Neuronal stem cell (in vitro differentiated cells): Measurements from ENCODE around the gene S100A4.
A peak's percentile ranks its signal among the peaks of the same experiment; 100 is the strongest.

Experiments
- DNase-seq: peaks from one replicate; pipeline ENCODE4 v3.0.0-alpha.2; 2013; ENCODE audit warnings: low spot score
- H2AFZ ChIP-seq: one replicate; pipeline ENCODE4 v1.6.1; 2013; ENCODE audit warnings: mild to moderate bottlenecking, low read length, inconsistent platforms
- H2AK5ac ChIP-seq: 2 replicates; pipeline ENCODE4 v1.6.1; 2013; ENCODE audit warnings: low read depth, mild to moderate bottlenecking, inconsistent platforms, low read length, moderate library complexity, mixed read lengths
- H2BK120ac ChIP-seq: 2 replicates; pipeline ENCODE4 v1.6.1; 2013; ENCODE audit warnings: low read depth, mild to moderate bottlenecking, inconsistent platforms, low read length, moderate library complexity, mixed read lengths
- H2BK12ac ChIP-seq: one replicate; pipeline ENCODE4 v1.6.1; 2013; ENCODE audit warnings: low read length, inconsistent platforms
- H2BK15ac ChIP-seq: 2 replicates; pipeline ENCODE4 v1.6.1; 2013; ENCODE audit warnings: mild to moderate bottlenecking, low read length, inconsistent platforms, mixed read lengths
- H2BK5ac ChIP-seq: one replicate; pipeline ENCODE4 v1.6.1; 2013; ENCODE audit warnings: inconsistent platforms, mild to moderate bottlenecking, low read length, moderate library complexity
- H3K14ac ChIP-seq: one replicate; pipeline ENCODE4 v1.6.1; 2013; ENCODE audit warnings: low read length, inconsistent platforms
- H3K18ac ChIP-seq: 2 replicates; pipeline ENCODE4 v1.6.1; 2013; ENCODE audit warnings: low read length, inconsistent platforms
- H3K23ac ChIP-seq: 2 replicates; pipeline ENCODE4 v1.6.1; 2013; ENCODE audit warnings: low read depth, mild to moderate bottlenecking, mixed read lengths, low read length, inconsistent platforms; ENCODE audit not compliant: poor library complexity
- H3K27ac ChIP-seq: replicated peaks from 3 replicates; pipeline ENCODE4 v1.5.1; 2013; ENCODE audit warnings: low read length, inconsistent platforms
- H3K27me3 ChIP-seq, 3 experiments: 2 replicates each; pipeline ENCODE4 v1.6.1; 2013; ENCODE audit warnings: low read length in 3 of 3, mild to moderate bottlenecking in 2 of 3, inconsistent platforms in 1 of 3, low read depth in 1 of 3, mixed read lengths in 1 of 3, moderate library complexity in 1 of 3; ENCODE audit not compliant: control insufficient read depth in 3 of 3, insufficient read depth in 3 of 3
- H3K36me3 ChIP-seq, 2 donors: replicated peaks in 1 of 2; 2 replicates each; pipeline ENCODE4 v1.6.1; 2013; ENCODE audit warnings: low read length in 2 of 2; ENCODE audit not compliant: control insufficient read depth in 2 of 2, insufficient read depth in 2 of 2
- H3K4ac ChIP-seq: 2 replicates; pipeline ENCODE4 v1.6.1; 2013; ENCODE audit warnings: inconsistent platforms, mild to moderate bottlenecking, low read length, moderate library complexity
- H3K4me1 ChIP-seq, 2 donors: 1 replicate in 1 of 2; 2 replicates in 1 of 2; pipeline ENCODE4 v1.6.1; 2013; ENCODE audit warnings: low read length in 2 of 2, low read depth in 1 of 2; ENCODE audit not compliant: control insufficient read depth in 2 of 2, insufficient read depth in 1 of 2
- H3K4me2 ChIP-seq: one replicate; pipeline ENCODE4 v1.6.1; 2013; ENCODE audit warnings: mild to moderate bottlenecking, low read length, inconsistent platforms; ENCODE audit not compliant: insufficient read depth, poor library complexity, severe bottlenecking
- H3K4me3 ChIP-seq, 2 donors: 2 replicates each; pipeline ENCODE4 v1.5.1; 2013; ENCODE audit warnings: low read length in 2 of 2, mild to moderate bottlenecking in 2 of 2, inconsistent platforms in 1 of 2, moderate library complexity in 1 of 2
- H3K79me1 ChIP-seq: one replicate; pipeline ENCODE4 v1.6.1; 2013; ENCODE audit warnings: low read depth, mild to moderate bottlenecking, inconsistent platforms, low read length, moderate library complexity
- H3K9ac ChIP-seq: one replicate; pipeline ENCODE4 v1.6.1; 2013; ENCODE audit warnings: mild to moderate bottlenecking, low read depth, low read length, inconsistent platforms; ENCODE audit not compliant: poor library complexity
- H3K9me3 ChIP-seq, 2 donors: replicated peaks in 1 of 2; 2 replicates each; pipeline versions ENCODE3 to v1.6.1; 2013; ENCODE audit warnings: low read length in 2 of 2, mild to moderate bottlenecking in 2 of 2, inconsistent platforms in 1 of 2, low read depth in 1 of 2, mixed read lengths in 1 of 2, moderate library complexity in 1 of 2; ENCODE audit not compliant: control insufficient read depth in 2 of 2, insufficient read depth in 1 of 2
- H4K8ac ChIP-seq: one replicate; pipeline ENCODE4 v1.6.1; 2013; ENCODE audit warnings: low read depth, mild to moderate bottlenecking, inconsistent platforms, low read length, moderate library complexity
- H4K91ac ChIP-seq: one replicate; pipeline ENCODE4 v1.6.1; 2013; ENCODE audit warnings: low read length, low read depth, mild to moderate bottlenecking, inconsistent platforms; ENCODE audit not compliant: poor library complexity
- WGBS, 2 donors: extraction: QIAGEN DNeasy Blood & Tissue Kit; methylation state at CpG; one replicate each; pipeline ENCODE4 v1.1.7; 2013; ENCODE audit warnings: missing lambda C conversion rate in 2 of 2, mixed read lengths in 1 of 2; ENCODE audit not compliant: insufficient read length in 2 of 2, insufficient replicate concordance in 1 of 2; ENCODE audit errors: extremely low coverage in 2 of 2; 5-methylcytosine and 5-hydroxymethylcytosine counted together

S100A4 gene

GRCh38 chr1:153539395-153540093 is 6.1 kb downstream of the S100A4 start:
- H3K4me2 ChIP-seq = no peak overlapping the region
- WGBS, 2 donors = no CpG with 5 or more reads among the region's 4 CpGs
- H2AFZ ChIP-seq = peak overlapping the region; percentile 7
- no peak overlapping the region for H3K14ac ChIP-seq
- H3K79me1 ChIP-seq = no peaks in the 10 kb centered on the region
- H4K8ac ChIP-seq = no peak overlapping the region
- H2BK12ac ChIP-seq = peak overlapping the region; percentile 86
- H2BK15ac ChIP-seq = peak overlapping the region; percentile 60
- H3K27ac ChIP-seq = no peak overlapping the region
- H3K9me3 ChIP-seq = no peaks in the 10 kb centered on the region
- peak overlapping the region; percentile 12 for H3K18ac ChIP-seq
- H4K91ac ChIP-seq = no peak overlapping the region
- no peaks in the 10 kb centered on the region for H3K36me3 ChIP-seq
- no peak overlapping the region for H3K4me3 ChIP-seq
- H2BK5ac ChIP-seq = no peak overlapping the region
- peaks cover 0 to 24% of the 10 kb centered on the region in 2 donors for H3K4me1 ChIP-seq
- H3K23ac ChIP-seq = no peak overlapping the region
- H3K4ac ChIP-seq = no peak overlapping the region
- H2BK120ac ChIP-seq = no peak overlapping the region
- H2AK5ac ChIP-seq = peak overlapping the region; percentile 60
- H3K9ac ChIP-seq = no peak overlapping the region
- no peak for DNase-seq
- H3K27me3 ChIP-seq = peaks cover 0 to 44% (median 3%) of the 10 kb centered on the region in 3 experiments

DNA sequence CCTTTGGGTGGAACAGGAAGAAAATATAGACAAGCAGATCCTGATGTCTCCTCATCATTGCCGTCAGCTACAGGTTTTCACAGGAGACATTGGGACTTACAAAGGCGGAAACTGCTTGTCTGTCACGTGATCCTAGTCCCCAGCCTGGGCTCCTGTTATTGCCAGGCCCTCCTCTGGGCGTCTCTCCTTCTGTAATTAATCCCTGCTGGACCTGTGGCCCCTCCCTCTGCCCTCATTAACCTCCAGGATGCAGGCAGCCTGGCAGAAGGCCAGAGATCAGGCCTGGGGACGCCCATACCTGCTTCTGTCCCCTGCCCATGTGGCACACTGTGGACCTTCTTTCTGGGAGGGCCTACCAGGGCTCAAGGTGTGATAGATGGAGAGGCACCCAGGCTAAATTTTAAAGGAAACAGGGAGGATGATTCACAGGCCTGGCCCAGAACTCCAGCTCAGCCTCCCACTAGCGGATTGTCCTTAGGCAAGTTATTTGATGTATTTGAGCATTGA is 7.2 kb downstream of the S100A4 start:
- H3K79me1 ChIP-seq = no peaks in the 10 kb centered on the region
- no peak overlapping the region for H3K9ac ChIP-seq
- no peak overlapping the region for H2AFZ ChIP-seq
- H3K14ac ChIP-seq = no peak overlapping the region
- no peaks in the 10 kb centered on the region for H3K36me3 ChIP-seq
- no peak overlapping the region for H2BK120ac ChIP-seq
- no peak overlapping the region for H4K8ac ChIP-seq
- H3K9me3 ChIP-seq = no peaks in the 10 kb centered on the region
- H3K4me1 ChIP-seq = peaks cover 0 to 26% of the 10 kb centered on the region in 2 donors
- no peak overlapping the region for H4K91ac ChIP-seq
- H2BK15ac ChIP-seq = peak overlapping the region; percentile 40
- no peak overlapping the region for H3K27ac ChIP-seq
- H2AK5ac ChIP-seq = no peak overlapping the region
- H3K4me2 ChIP-seq = no peak overlapping the region
- no CpG with 5 or more reads among the region's 6 CpGs for WGBS, 2 donors
- H2BK12ac ChIP-seq = no peak overlapping the region
- peak; percentile 37 for DNase-seq
- H3K18ac ChIP-seq = peak overlapping the region; percentile 92
- no peak overlapping the region for H3K23ac ChIP-seq
- no peak overlapping the region for H3K4ac ChIP-seq
- no peak overlapping the region for H3K4me3 ChIP-seq
- H2BK5ac ChIP-seq = no peak overlapping the region
- peaks cover 0 to 44% (median 3%) of the 10 kb centered on the region in 3 experiments for H3K27me3 ChIP-seq

GRCh38 chr1:153537376-153537730 is 8.3 kb downstream of the S100A4 start:
- no peak overlapping the region for H3K18ac ChIP-seq
- no peaks in the 10 kb centered on the region for H3K79me1 ChIP-seq
- no peak overlapping the region for H3K14ac ChIP-seq
- H2BK120ac ChIP-seq = peak overlapping the region; percentile 2
- H3K23ac ChIP-seq = no peak overlapping the region
- H4K91ac ChIP-seq = no peak overlapping the region
- peak overlapping the region; percentile 39 for H2BK15ac ChIP-seq
- H2BK5ac ChIP-seq = no peak overlapping the region
- no CpG with 5 or more reads among the region's 6 CpGs for WGBS, 2 donors
- no peak overlapping the region for H3K4me3 ChIP-seq
- H3K9me3 ChIP-seq = no peaks in the 10 kb centered on the region
- no peak overlapping the region for H3K27ac ChIP-seq
- peaks cover 0 to 30% of the 10 kb centered on the region in 2 donors for H3K4me1 ChIP-seq
- no peak overlapping the region for H2AFZ ChIP-seq
- peak overlapping the region; percentile 78 for H2AK5ac ChIP-seq
- no peak overlapping the region for H3K4me2 ChIP-seq
- no peaks in the 10 kb centered on the region for H3K36me3 ChIP-seq
- peak overlapping the region; percentile 61 for H2BK12ac ChIP-seq
- H3K27me3 ChIP-seq = peaks cover 0 to 45% (median 3%) of the 10 kb centered on the region in 3 experiments
- H4K8ac ChIP-seq = no peak overlapping the region
- no peak for DNase-seq
- no peak overlapping the region for H3K4ac ChIP-seq
- H3K9ac ChIP-seq = no peak overlapping the region

- H3K27me3 ChIP-seq = peaks cover 0 to 45% (median 3%) of the 10 kb centered on the region in 3 experiments
Measured at GRCh38 chr1:153536671-153537375, 8.8 kb downstream of the S100A4 start.

More at GRCh38 chr1:153536671-153537375, 8.8 kb downstream of the S100A4 start:
- Histone ChIP-seq H2BK120ac (peak overlapping the region; percentile 2), H4K8ac (no peak overlapping the region), H3K9ac (peak overlapping the region; percentile 22), H3K18ac (peak overlapping the region; percentile 63), H3K4ac (no peak overlapping the region), H2AK5ac (peak overlapping the region; percentile 78), H3K4me2 (no peak overlapping the region), H2BK5ac (no peak overlapping the region), H3K14ac (no peak overlapping the region), H3K27ac (no peak overlapping the region), H3K4me1 (peaks cover 0 to 30% of the 10 kb centered on the region in 2 donors), H3K4me3 (no peak overlapping the region), H3K36me3 (no peaks in the 10 kb centered on the region), H2AFZ (no peak overlapping the region), H3K9me3 (no peaks in the 10 kb centered on the region), H4K91ac (peak overlapping the region; percentile 3), H2BK15ac (peak overlapping the region; percentile 39), H2BK12ac (peak overlapping the region; percentile 61), H3K79me1 (no peaks in the 10 kb centered on the region), H3K23ac (peak overlapping the region; percentile 8)
- WGBS, 2 donors = no CpG with 5 or more reads among the region's 9 CpGs
- no peak for DNase-seq
